GM12892 (cell line): Measurements from ENCODE around the gene KRT33B.

Experiments used
- POLR2A ChIP-seq: IDR thresholded peaks from 2 replicates; pipeline ENCODE4 v1.6.1; 2011; ENCODE audit warnings: low read depth, low read length, control low read depth
- POLR2AphosphoS5 ChIP-seq: IDR thresholded peaks from 2 replicates; pipeline ENCODE4 v1.6.1; 2011; ENCODE audit warnings: low read depth, low read length, control low read depth

GRCh38 chr17:41393826-41394225 lies 24.2 kb upstream of the KRT33B start:
- TF ChIP-seq POLR2AphosphoS5 (no peak), POLR2A (no peak)
